Upper lobe of left lung (tissue), 4 donors: ENCODE results near the gene EVI5L.

Source experiments
- CTCF ChIP-seq, 6 experiments: fragments of 450-650 bp in 4 of 6; fragments of 200-600 bp in 2 of 6; sonication (generic) in 2 of 6; IDR thresholded peaks; one replicate each; pipeline ENCODE4 v1.5.1; 2016 to 2019; ENCODE audit warnings: antibody characterized with exemption in 6 of 6
- EP300 ChIP-seq, 4 donors: sonication (generic); formaldehyde crosslinking; IDR thresholded peaks; one replicate each; pipeline ENCODE4 v1.5.1; 2017; ENCODE audit warnings: antibody characterized with exemption in 4 of 4, control low read depth in 2 of 4
- POLR2A ChIP-seq, 4 donors: fragments of 450-650 bp; IDR thresholded peaks; one replicate each; pipeline ENCODE4 v1.5.1; 2016 to 2017; ENCODE audit warnings: antibody characterized with exemption in 4 of 4, mild to moderate bottlenecking in 2 of 4
- POLR2AphosphoS5 ChIP-seq, 2 donors: sonication (generic); formaldehyde crosslinking; IDR thresholded peaks; one replicate each; pipeline ENCODE4 v1.5.1; 2017; ENCODE audit warnings: antibody characterized with exemption in 2 of 2

GRCh38 chr19:7902796-7903243 lies 72.8 kb downstream of the EVI5L start:
- TF ChIP-seq CTCF (IDR thresholded peaks at IDR 0.05) (no peak), EP300 (IDR thresholded peaks at IDR 0.05) (no peak), POLR2AphosphoS5 (IDR thresholded peaks at IDR 0.05) (peak in 1 of 2 donors; percentile 26), POLR2A (IDR thresholded peaks at IDR 0.05) (no peak)
